Colonic mucosa (tissue), 4 donors: ENCODE measurements around the gene CCSER2. TPM values are rescaled to one million over a fixed set of nuclear protein-coding genes. Genes with fewer than 3 reads are reported as not detected.

Experiments used
- DNase-seq: peaks from one replicate; pipeline ENCODE4 v3.0.0-alpha.2; 2020
- H3K27ac ChIP-seq: fragments of 200-600 bp; one replicate; pipeline ENCODE4 v1.8.0; 2021
- H3K27me3 ChIP-seq: fragments of 200-600 bp; one replicate; pipeline ENCODE4 v1.8.0; 2021
- H3K36me3 ChIP-seq: fragments of 200-600 bp; one replicate; pipeline ENCODE4 v1.8.0; 2021
- H3K4me1 ChIP-seq: fragments of 200-600 bp; one replicate; pipeline ENCODE4 v1.8.0; 2021; ENCODE audit warnings: mild to moderate bottlenecking
- H3K4me3 ChIP-seq: fragments of 200-600 bp; one replicate; pipeline ENCODE4 v1.8.0; 2021
- H3K9ac ChIP-seq, 2 donors: one replicate each; pipeline ENCODE4 v1.7.0; 2013; ENCODE audit warnings: control low read depth in 2 of 2, low read depth in 2 of 2, low read length in 2 of 2
- H3K9me3 ChIP-seq: fragments of 200-600 bp; one replicate; pipeline ENCODE4 v1.8.0; 2021
- intact Hi-C: fragments of 100-400 bp; cut with DNase I; formaldehyde crosslinking; loops from one replicate; pipeline ENCODE4 v1.14.1; 2022
- total RNA-seq, 2 donors: library from RNA; stranded (reverse); fragmentation: NEBNext Ultra II Directional in 1 of 2; extraction: Animal tissue kit (Norgen Biotek cat#: 25700) in 1 of 2; gene quantifications; one replicate each; pipeline ENCODE4 v1.2.1, GENCODE V29; 2021
- TF ChIP-seq, protein P1 (sequence below): fragments of 200-600 bp; IDR thresholded peaks from one replicate; pipeline ENCODE4 v1.8.0; 2022; ENCODE audit warnings: antibody characterized with exemption, mild to moderate bottlenecking
- donor health status: healthy.
- donor health status: DM: no; HTN: no; CAD: no.
- donor health status: DM: no; HTN: no; CAD: no.

The CCSER2 gene
- total RNA-seq, 2 donors from 2014 or later: 33.7 to 64.5 TPM

DNA sequence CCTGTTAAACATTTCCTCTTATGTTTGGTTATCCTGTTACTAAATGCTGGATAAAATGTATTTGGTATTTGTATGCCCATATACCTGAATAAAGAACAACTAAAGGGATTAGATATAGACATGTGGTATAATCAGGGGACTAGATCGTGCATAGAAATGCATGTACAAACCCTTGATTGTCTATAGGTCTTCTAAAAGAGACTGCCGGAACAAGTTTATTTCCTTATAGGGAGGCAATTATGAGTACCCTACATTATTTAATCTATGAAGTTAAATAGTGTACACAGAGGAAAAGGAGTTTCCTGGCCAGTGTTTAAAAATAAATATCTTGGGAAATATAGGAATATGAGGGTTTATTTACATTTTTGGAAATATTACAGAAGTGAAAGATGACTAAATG lies 44.6 kb downstream of the CCSER2 start:
- Histone ChIP-seq H3K9ac (no peak overlapping the region), H3K4me1 (no peaks in the 10 kb centered on the region), H3K4me3 (no peak overlapping the region), H3K36me3 (no peaks in the 10 kb centered on the region), H3K27me3 (no peaks in the 10 kb centered on the region), H3K27ac (no peak overlapping the region), H3K9me3 (no peaks in the 10 kb centered on the region)
- TF ChIP-seq, protein P1, sequence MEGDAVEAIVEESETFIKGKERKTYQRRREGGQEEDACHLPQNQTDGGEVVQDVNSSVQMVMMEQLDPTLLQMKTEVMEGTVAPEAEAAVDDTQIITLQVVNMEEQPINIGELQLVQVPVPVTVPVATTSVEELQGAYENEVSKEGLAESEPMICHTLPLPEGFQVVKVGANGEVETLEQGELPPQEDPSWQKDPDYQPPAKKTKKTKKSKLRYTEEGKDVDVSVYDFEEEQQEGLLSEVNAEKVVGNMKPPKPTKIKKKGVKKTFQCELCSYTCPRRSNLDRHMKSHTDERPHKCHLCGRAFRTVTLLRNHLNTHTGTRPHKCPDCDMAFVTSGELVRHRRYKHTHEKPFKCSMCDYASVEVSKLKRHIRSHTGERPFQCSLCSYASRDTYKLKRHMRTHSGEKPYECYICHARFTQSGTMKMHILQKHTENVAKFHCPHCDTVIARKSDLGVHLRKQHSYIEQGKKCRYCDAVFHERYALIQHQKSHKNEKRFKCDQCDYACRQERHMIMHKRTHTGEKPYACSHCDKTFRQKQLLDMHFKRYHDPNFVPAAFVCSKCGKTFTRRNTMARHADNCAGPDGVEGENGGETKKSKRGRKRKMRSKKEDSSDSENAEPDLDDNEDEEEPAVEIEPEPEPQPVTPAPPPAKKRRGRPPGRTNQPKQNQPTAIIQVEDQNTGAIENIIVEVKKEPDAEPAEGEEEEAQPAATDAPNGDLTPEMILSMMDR: no peak
- intact Hi-C loops: loop anchor here (10.0 kb wide), 1 partner anchor 108 kb away; no protein-coding TSS in a partner anchor
- no peak for DNase-seq

GRCh38 chr10:84374455-84374854 lies 46.1 kb downstream of the CCSER2 start:
- Histone ChIP-seq H3K36me3 (no peaks in the 10 kb centered on the region), H3K9me3 (no peaks in the 10 kb centered on the region), H3K27me3 (no peaks in the 10 kb centered on the region), H3K4me1 (no peaks in the 10 kb centered on the region), H3K4me3 (no peak overlapping the region), H3K9ac (no peak overlapping the region), H3K27ac (no peak overlapping the region)
- TF ChIP-seq, protein P1: no peak
- intact Hi-C loops: loop anchor here (2.0 to 10.0 kb wide), 2 partner anchors 110 to 162 kb away; no protein-coding TSS in a partner anchor
- DNase-seq: no peak

DNA sequence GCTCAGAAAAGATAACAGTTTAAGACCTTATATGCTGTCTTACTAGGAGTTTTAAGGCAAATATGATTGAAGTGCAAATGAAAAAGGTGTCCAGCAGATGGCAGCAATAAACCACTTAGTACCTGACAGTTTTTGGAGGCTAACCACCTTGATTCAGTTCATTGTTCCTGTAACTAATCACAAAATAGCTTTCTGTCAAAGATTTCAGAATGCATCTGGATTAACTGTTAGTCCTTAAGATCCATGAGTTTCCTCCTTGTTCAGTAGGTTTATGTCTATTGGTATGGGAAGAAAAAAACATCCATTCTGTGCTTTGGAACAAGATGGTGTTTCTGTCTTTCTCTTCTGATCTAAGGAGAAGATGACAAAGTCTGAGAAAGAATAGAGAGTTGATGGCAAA lies 46.6 kb downstream of the CCSER2 start:
- intact Hi-C loops: loop anchor here (2.0 to 10.0 kb wide), 2 partner anchors 110 to 162 kb away; no protein-coding TSS in a partner anchor
- H3K36me3 ChIP-seq: no peaks in the 10 kb centered on the region
- H3K27me3 ChIP-seq: no peaks in the 10 kb centered on the region
- TF ChIP-seq, protein P1: peak; percentile 59
- H3K9me3 ChIP-seq: no peaks in the 10 kb centered on the region
- H3K4me3 ChIP-seq: no peak overlapping the region
- peak; percentile 57 for DNase-seq
- H3K27ac ChIP-seq: no peak overlapping the region
- no peaks in the 10 kb centered on the region for H3K4me1 ChIP-seq
- no peak overlapping the region for H3K9ac ChIP-seq

DNA sequence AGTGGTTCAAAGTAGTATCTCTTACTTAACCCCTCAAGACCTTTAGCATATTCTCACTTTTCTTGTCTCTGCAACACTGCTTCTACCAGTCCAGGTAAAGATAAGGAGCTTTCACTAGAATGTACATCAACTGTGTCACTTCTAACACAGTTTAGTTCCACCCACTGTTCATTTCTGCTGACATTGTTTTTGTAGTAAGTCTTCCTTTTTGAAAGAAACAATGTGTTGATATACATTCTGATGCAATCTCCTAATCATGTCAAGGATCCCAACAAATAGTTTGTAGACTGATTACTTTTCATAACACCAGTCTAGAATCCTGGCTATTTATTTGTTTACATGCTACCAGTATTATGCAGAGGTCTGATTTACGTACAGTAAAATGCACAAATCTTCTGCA lies 47.5 kb downstream of the CCSER2 start:
- H3K36me3 ChIP-seq: no peaks in the 10 kb centered on the region
- TF ChIP-seq, protein P1: no peak
- intact Hi-C loops: loop anchor here (2.0 to 10.0 kb wide), 2 partner anchors 111 to 161 kb away; no protein-coding TSS in a partner anchor

DNA sequence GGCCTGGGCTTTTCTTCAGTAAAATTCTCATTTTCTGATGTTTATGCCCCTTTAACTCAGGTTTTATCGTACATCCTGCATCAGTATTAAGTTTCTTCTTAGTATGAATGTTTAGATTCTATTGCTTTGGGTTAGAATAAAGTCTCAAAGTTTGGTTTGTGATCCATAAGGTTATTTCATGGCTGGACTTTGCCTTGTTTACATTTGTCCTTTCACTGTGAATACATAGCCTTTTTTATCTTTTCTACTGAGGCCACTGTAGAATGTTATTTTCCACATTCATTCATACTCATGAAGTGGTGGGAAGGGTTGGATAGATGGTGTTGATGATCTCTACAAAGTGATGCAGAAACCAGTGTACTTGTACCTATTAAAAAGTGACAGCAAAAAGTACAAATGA lies 59.8 kb downstream of the CCSER2 start:
- Histone ChIP-seq H3K9ac (no peak overlapping the region), H3K4me3 (no peak overlapping the region), H3K9me3 (no peaks in the 10 kb centered on the region), H3K4me1 (no peaks in the 10 kb centered on the region), H3K36me3 (no peaks in the 10 kb centered on the region), H3K27me3 (no peaks in the 10 kb centered on the region), H3K27ac (no peak overlapping the region)
- TF ChIP-seq, protein P1: no peak
- intact Hi-C loops: no loop called here
- DNase-seq: no peak

More for the DNA sequence above, 47.5 kb downstream of the CCSER2 start:
- H3K4me3 ChIP-seq: no peak overlapping the region
- no peaks in the 10 kb centered on the region for H3K4me1 ChIP-seq
- no peak overlapping the region for H3K9ac ChIP-seq
- H3K9me3 ChIP-seq: no peaks in the 10 kb centered on the region
- no peaks in the 10 kb centered on the region for H3K27me3 ChIP-seq
- DNase-seq: no peak
- no peak overlapping the region for H3K27ac ChIP-seq
